GM12878 (cell line): ENCODE measurements around the gene FHL3. TPM values are rescaled to one million over a fixed set of nuclear protein-coding genes. Genes with fewer than 3 reads are reported as not detected.

Experiments
- ATAC-seq: fragments of 200-7000 bp; cut with Tn5 transposase; 3 replicates; pipeline ENCODE4 v1.9.1; 2020; ENCODE audit warnings: mild to moderate bottlenecking, moderate library complexity
- BruUV-seq: library from RNA; stranded (reverse); fragments of 400-500 nt; replicated peaks from 2 replicates; lab custom pipeline; 2021; lab: Mats Ljungman, UMichigan
- CTCF ChIA-PET: fragments of 300-600 bp; sonication (Branson Sonifier 250); formaldehyde crosslinking; extraction: SDS; loops from one replicate; lab custom pipeline; 2021; ENCODE audit warnings: inconsistent platforms; lab: Yijun Ruan, JAX
- POLR2A ChIA-PET: fragments of 350-600 bp; formaldehyde crosslinking; extraction: SDS; loops from one replicate; lab custom pipeline; 2021; ENCODE audit warnings: inconsistent platforms; lab: Charles Lee
- RAD21 ChIA-PET: fragments of 300-600 bp; sonication (Branson Sonifier 250); formaldehyde crosslinking; loops from one replicate; lab custom pipeline; 2023; ENCODE audit warnings: antibody characterized with exemption; ENCODE audit not compliant: unreplicated experiment; lab: Charles Lee
- SMC1A ChIA-PET: fragments of 300-600 bp; sonication (Branson Sonifier 250); formaldehyde crosslinking; loops from one replicate; lab custom pipeline; 2023; ENCODE audit not compliant: unreplicated experiment, uncharacterized antibody; lab: Charles Lee
- DNase-seq: peaks from one replicate; pipeline ENCODE4 v3.0.0-alpha.2; 2011; ENCODE audit warnings: low read depth, low spot score
- FAIRE-seq: peaks from 3 replicates; lab custom pipeline; 2011; peaks lifted over from hg19 to GRCh38; lab: Jason Lieb, UNC
- H2AFZ ChIP-seq: 2 replicates; pipeline ENCODE4 v1.6.0; 2011; ENCODE audit warnings: low read depth, low read length, control low read depth; ENCODE audit not compliant: control insufficient read depth
- H3K27ac ChIP-seq: 2 replicates; pipeline ENCODE4 v1.5.1; 2011; ENCODE audit warnings: control low read depth; ENCODE audit not compliant: control insufficient read depth, insufficient read depth
- H3K27me3 ChIP-seq, 2 experiments: replicated peaks in 1 of 2; 2 replicates each; pipeline versions ENCODE4 v1.6.0 to v1.6.1; 2011; ENCODE audit warnings: low read length in 1 of 2; ENCODE audit not compliant: control insufficient read depth in 2 of 2, insufficient read depth in 2 of 2
- H3K36me3 ChIP-seq, 2 experiments: 2 replicates each; pipeline ENCODE4 v1.5.1; 2011; ENCODE audit warnings: low read length in 1 of 2; ENCODE audit not compliant: control insufficient read depth in 2 of 2, insufficient read depth in 2 of 2
- H3K4me1 ChIP-seq: 2 replicates; pipeline ENCODE4 v1.6.1; 2011; ENCODE audit warnings: mild to moderate bottlenecking, low read length, moderate library complexity, mixed read lengths; ENCODE audit not compliant: control insufficient read depth, insufficient read depth
- H3K4me2 ChIP-seq: 2 replicates; pipeline ENCODE4 v1.6.0; 2011; ENCODE audit warnings: control low read depth; ENCODE audit not compliant: control insufficient read depth, insufficient read depth
- H3K4me3 ChIP-seq: fragments of 200-600 bp; sonication (generic); 2 replicates; pipeline ENCODE4 v1.5.1; 2016
- H3K79me2 ChIP-seq: 2 replicates; pipeline ENCODE4 v1.6.0; 2011; ENCODE audit warnings: low read length; ENCODE audit not compliant: control insufficient read depth, insufficient read depth
- H3K9ac ChIP-seq: 2 replicates; pipeline ENCODE4 v1.8.0; 2011; ENCODE audit warnings: low read length, control low read depth, mixed read lengths; ENCODE audit not compliant: control insufficient read depth, insufficient read depth
- H3K9me3 ChIP-seq: replicated peaks from 3 replicates; pipeline ENCODE4 v1.5.1; 2011; ENCODE audit warnings: mild to moderate bottlenecking, low read length; ENCODE audit not compliant: control insufficient read depth, insufficient read depth
- H4K20me1 ChIP-seq: 2 replicates; pipeline ENCODE4 v1.6.0; 2011; ENCODE audit not compliant: control insufficient read depth, insufficient read depth
- BACH1 ChIP-seq: fragments of 450-650 bp; IDR thresholded peaks from 2 replicates; pipeline ENCODE4 v1.6.1; 2017; ENCODE audit warnings: mild to moderate bottlenecking, borderline replicate concordance
- E2F4 ChIP-seq: IDR thresholded peaks from 2 replicates; pipeline ENCODE4 v1.6.1; 2012; ENCODE audit warnings: low read depth, low read length, improper control_type of control experiment
- E4F1 ChIP-seq: fragments of 450-650 bp; IDR thresholded peaks from 2 replicates; pipeline ENCODE4 v1.6.1; 2018; ENCODE audit warnings: borderline replicate concordance, mild to moderate bottlenecking; ENCODE audit not compliant: partially characterized antibody
- EED ChIP-seq: sonication (generic); IDR thresholded peaks from 2 replicates; pipeline ENCODE4 v1.6.1; 2016; ENCODE audit warnings: antibody characterized with exemption, low read depth
- NFIC ChIP-seq: IDR thresholded peaks from 2 replicates; pipeline ENCODE4 v1.6.1; 2012; ENCODE audit warnings: low read depth, mild to moderate bottlenecking, inconsistent platforms, low read length, moderate library complexity
- NFYA ChIP-seq: IDR thresholded peaks from 2 replicates; pipeline ENCODE4 v1.6.1; 2011; ENCODE audit warnings: low read depth, mild to moderate bottlenecking, low read length, improper control_type of control experiment, borderline replicate concordance
- RAD51 ChIP-seq: fragments of 450-650 bp; IDR thresholded peaks from 2 replicates; pipeline ENCODE4 v1.6.1; 2016; ENCODE audit warnings: moderate library complexity, mild to moderate bottlenecking, inconsistent platforms
- ZBTB33 ChIP-seq: fragments of 450-650 bp; IDR thresholded peaks from 2 replicates; pipeline ENCODE4 v1.6.1; 2017; ENCODE audit warnings: mild to moderate bottlenecking
- WGBS: methylation state at CpG from one replicate; pipeline ENCODE4 v1.1.6; 2016; ENCODE audit warnings: low lambda C conversion rate; ENCODE audit not compliant: insufficient replicate concordance, insufficient coverage; ENCODE audit errors: missing lambda C conversion rate; 5-methylcytosine and 5-hydroxymethylcytosine counted together
- in situ Hi-C: fragments of 300-500 bp; cut with MboI; formaldehyde crosslinking; loops from 9 replicates; pipeline ENCODE4 v1.14.3; 2018; ENCODE audit warnings: mixed read lengths
- intact Hi-C: fragments of 100-400 bp; cut with micrococcal nuclease; formaldehyde crosslinking; loops from one replicate; pipeline ENCODE4 v1.14.2; 2022; ENCODE audit not compliant: unreplicated experiment
- polyA plus RNA-seq, 11 experiments: library from polyadenylated mRNA; depleted of rRNA in 4 of 11; unstranded in 6 of 11; stranded (reverse) in 5 of 11; fragments of >200 nt; fragmentation: Nextera tagmentation in 4 of 11; fragmentation: Illumina TruSeq in 1 of 11; extraction: Ambion mirVana in 4 of 11; extraction: Trizol in 1 of 11; gene quantifications; 1 replicate in 1 of 11; 2 replicates in 10 of 11; pipeline versions ENCODE4 v1.2.1 to v1.2.3, GENCODE V29; 2011 to 2016; ENCODE audit warnings: inconsistent platforms in 2 of 11, missing spikeins in 2 of 11, low read depth in 1 of 11
- total RNA-seq, 4 experiments: library from RNA; depleted of rRNA in 3 of 4; stranded (reverse); fragments of >200 nt in 3 of 4; fragmentation: Illumina TruSeq in 1 of 4; extraction: Trizol in 1 of 4; gene quantifications; 2 replicates each; pipeline versions ENCODE4 v1.2.1 to v1.2.3, GENCODE V29; 2013 to 2021

FHL3 gene
- total and polyA plus RNA-seq, 10 of the 15 experiments (the other 5 are each of a cell fraction or from before 2014, with no cell fraction given) = 0.26 to 13.9 (median 7.9) TPM

GRCh38 chr1:38029685-38030511 is 24.6 kb upstream of the FHL3 start (continued):
- TF ChIP-seq NFIC (peak; percentile 82), E4F1 (no peak), RAD51 (no peak), EED (peak; percentile 99), BACH1 (peak; percentile 92), NFYA (no peak)
- TF ChIP-seq, all 136 proteins: peak for 46

- FAIRE-seq (no peak), DNase-seq (no peak), ATAC-seq (no peak)
- ChIA-PET POLR2A (interaction anchor here (0.7 to 4.9 kb wide), 7 partner anchors 13 to 828 kb away, joined by 3 to 32 read pairs (median 4); no protein-coding TSS in a partner anchor), SMC1A (interaction anchor here (1.2 to 7.1 kb wide), 13 partner anchors 10 to 786 kb away, joined by 3 to 68 read pairs (median 10); no protein-coding TSS in a partner anchor), RAD21 (interaction anchor here (0.8 to 7.3 kb wide), 12 partner anchors 16 to 806 kb away, joined by 3 to 173 read pairs (median 6); partner anchors contain the start of genes POU3F1, SF3A3 and UTP11), CTCF (interaction anchor here (0.6 to 13.9 kb wide), 8 partner anchors 9 to 41 kb away, joined by 3 to 252 read pairs (median 17); no protein-coding TSS in a partner anchor)
- H3K4me3 ChIP-seq = no peak overlapping the region
- peaks cover 2 to 4% of the 10 kb centered on the region in 2 experiments; a peak in 3 of 4 replicates for H3K36me3 ChIP-seq
- H3K79me2 ChIP-seq = no peaks in the 10 kb centered on the region
- peak overlapping the region; percentile 64; the same call in 1 of the 2 replicates for H3K9ac ChIP-seq
- peaks cover 52% of the 10 kb centered on the region for H3K4me1 ChIP-seq
- H3K27me3 ChIP-seq = no peaks in the 10 kb centered on the region
- in situ Hi-C loops (loop anchor here (5.0 to 25.0 kb wide), 2 partner anchors 558 to 788 kb away; no protein-coding TSS in a partner anchor), intact Hi-C loops (loop anchor here (5.0 kb wide), 1 partner anchor 558 kb away; no protein-coding TSS in a partner anchor)
- WGBS = 76% methylated on average over 23 of the region's 23 CpGs
- peak overlapping the region; percentile 79 for H3K27ac ChIP-seq
- H4K20me1 ChIP-seq = no peaks in the 10 kb centered on the region
- H3K4me2 ChIP-seq = peak overlapping the region; percentile 82
- no peaks in the 10 kb centered on the region for H3K9me3 ChIP-seq
- BruUV-seq = no TSS peak
- no peak overlapping the region for H2AFZ ChIP-seq
- peak; percentile 72; the same call in 1 of the 2 replicates for TF ChIP-seq ZBTB33
- no peak for TF ChIP-seq E2F4
These were observed 23.9 kb upstream of the FHL3 start for GRCh38 chr1:38029081-38029681.
